ENCODE results near the gene TAX1BP1.

DNA sequence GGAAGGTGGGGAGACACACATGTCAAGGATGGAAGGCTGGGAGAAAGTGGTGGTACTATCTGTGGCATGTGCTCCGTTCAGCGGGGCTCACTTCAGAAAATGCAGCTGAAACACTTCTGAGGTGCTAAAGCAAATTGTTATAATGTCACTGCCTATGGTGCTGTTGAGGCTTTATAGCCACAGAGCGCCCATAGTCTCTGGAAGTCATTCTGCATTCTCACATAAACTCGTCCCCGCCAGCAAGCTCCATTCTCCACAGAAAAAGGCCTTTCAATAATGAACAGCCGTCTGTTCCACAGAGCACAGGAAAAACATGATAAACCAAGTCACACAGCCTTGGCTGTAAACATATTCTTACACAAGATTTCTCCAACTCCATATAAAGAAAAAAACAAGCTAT is 131.9 kb downstream of the TAX1BP1 start:
- TF ChIP-seq, protein P1, sequence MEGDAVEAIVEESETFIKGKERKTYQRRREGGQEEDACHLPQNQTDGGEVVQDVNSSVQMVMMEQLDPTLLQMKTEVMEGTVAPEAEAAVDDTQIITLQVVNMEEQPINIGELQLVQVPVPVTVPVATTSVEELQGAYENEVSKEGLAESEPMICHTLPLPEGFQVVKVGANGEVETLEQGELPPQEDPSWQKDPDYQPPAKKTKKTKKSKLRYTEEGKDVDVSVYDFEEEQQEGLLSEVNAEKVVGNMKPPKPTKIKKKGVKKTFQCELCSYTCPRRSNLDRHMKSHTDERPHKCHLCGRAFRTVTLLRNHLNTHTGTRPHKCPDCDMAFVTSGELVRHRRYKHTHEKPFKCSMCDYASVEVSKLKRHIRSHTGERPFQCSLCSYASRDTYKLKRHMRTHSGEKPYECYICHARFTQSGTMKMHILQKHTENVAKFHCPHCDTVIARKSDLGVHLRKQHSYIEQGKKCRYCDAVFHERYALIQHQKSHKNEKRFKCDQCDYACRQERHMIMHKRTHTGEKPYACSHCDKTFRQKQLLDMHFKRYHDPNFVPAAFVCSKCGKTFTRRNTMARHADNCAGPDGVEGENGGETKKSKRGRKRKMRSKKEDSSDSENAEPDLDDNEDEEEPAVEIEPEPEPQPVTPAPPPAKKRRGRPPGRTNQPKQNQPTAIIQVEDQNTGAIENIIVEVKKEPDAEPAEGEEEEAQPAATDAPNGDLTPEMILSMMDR (IDR thresholded peaks at IDR 0.05), result no peak
- no peak for TF ChIP-seq POLR2A (IDR thresholded peaks at IDR 0.05)
- no peak for TF ChIP-seq POLR2AphosphoS5 (IDR thresholded peaks at IDR 0.05)

Data from breast epithelium (tissue), 3 donors.